ENCODE data around the gene RPL22.

RPL22 gene

DNA sequence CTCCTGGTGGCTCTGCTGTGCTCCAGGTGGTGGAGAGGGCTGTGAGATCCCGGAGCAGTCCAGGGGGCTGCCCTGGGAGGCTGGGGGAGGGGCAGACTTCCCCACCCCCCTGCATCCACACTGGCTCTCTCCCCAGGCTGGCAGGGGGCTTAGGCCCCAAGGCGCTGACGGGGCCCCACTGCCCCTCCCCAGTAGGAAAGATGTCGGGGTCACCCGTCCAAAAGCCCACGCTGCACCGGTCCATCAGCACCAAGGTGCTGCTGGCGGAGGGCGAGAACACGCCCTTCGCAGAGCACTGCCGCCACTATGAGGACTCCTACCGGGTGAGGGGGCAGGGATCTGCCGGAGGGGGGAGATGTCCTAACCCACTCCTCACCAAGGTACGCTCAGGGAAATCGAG lies 12.3 kb upstream of the RPL22 start:
- TF ChIP-seq, protein P1, sequence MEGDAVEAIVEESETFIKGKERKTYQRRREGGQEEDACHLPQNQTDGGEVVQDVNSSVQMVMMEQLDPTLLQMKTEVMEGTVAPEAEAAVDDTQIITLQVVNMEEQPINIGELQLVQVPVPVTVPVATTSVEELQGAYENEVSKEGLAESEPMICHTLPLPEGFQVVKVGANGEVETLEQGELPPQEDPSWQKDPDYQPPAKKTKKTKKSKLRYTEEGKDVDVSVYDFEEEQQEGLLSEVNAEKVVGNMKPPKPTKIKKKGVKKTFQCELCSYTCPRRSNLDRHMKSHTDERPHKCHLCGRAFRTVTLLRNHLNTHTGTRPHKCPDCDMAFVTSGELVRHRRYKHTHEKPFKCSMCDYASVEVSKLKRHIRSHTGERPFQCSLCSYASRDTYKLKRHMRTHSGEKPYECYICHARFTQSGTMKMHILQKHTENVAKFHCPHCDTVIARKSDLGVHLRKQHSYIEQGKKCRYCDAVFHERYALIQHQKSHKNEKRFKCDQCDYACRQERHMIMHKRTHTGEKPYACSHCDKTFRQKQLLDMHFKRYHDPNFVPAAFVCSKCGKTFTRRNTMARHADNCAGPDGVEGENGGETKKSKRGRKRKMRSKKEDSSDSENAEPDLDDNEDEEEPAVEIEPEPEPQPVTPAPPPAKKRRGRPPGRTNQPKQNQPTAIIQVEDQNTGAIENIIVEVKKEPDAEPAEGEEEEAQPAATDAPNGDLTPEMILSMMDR (conservative IDR thresholded peaks at IDR 0.05; ENCODE audit: low read length), result no peak
- H3K4me3 ChIP-seq (ENCODE audit: low read length), result no peak overlapping the region
- no peak for DNase-seq (ENCODE audit: low read depth)

DNA sequence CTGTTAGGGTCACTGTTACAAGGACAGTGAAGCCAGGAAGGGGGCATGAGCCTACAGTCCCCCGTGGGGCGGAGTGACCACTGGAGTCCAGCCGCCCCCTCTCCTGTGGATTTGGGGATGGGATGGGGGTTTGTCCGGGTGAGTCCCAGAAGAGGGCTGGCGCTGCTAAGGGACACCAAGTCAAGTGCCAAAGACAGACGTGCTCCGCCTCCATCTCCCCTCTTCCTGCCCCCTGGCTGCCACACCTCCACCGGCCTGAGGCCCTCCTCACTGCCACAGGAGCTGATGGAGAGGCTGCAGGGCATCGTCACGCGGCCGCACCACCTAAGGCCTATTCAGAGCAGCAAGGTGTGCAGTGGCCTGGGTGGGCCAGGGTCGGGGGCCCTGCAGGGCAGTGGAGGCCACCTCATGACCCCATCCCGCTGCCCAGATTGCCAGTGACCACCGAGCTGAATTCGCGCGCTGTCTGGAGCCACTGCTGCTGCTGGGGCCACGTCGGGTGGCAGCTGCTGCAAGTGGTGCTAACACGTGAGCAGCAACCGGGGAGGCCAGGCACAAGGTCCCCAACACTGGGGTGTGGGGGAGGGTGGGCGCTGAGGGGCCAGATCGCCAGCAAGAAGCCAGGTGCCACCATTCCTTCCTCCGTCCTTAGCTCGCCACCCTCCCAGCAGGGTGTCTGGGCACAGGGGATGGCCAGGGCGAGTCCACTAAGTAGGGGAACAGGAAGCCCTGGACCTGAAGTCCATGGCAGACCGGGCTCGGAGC lies 11.4 kb upstream of the RPL22 start:
- TF ChIP-seq, protein P1 (conservative IDR thresholded peaks at IDR 0.05; ENCODE audit: low read length), result no peak
- DNase-seq (ENCODE audit: low read depth), result no peak
- H3K4me3 ChIP-seq (ENCODE audit: low read length), result no peak overlapping the region

DNA sequence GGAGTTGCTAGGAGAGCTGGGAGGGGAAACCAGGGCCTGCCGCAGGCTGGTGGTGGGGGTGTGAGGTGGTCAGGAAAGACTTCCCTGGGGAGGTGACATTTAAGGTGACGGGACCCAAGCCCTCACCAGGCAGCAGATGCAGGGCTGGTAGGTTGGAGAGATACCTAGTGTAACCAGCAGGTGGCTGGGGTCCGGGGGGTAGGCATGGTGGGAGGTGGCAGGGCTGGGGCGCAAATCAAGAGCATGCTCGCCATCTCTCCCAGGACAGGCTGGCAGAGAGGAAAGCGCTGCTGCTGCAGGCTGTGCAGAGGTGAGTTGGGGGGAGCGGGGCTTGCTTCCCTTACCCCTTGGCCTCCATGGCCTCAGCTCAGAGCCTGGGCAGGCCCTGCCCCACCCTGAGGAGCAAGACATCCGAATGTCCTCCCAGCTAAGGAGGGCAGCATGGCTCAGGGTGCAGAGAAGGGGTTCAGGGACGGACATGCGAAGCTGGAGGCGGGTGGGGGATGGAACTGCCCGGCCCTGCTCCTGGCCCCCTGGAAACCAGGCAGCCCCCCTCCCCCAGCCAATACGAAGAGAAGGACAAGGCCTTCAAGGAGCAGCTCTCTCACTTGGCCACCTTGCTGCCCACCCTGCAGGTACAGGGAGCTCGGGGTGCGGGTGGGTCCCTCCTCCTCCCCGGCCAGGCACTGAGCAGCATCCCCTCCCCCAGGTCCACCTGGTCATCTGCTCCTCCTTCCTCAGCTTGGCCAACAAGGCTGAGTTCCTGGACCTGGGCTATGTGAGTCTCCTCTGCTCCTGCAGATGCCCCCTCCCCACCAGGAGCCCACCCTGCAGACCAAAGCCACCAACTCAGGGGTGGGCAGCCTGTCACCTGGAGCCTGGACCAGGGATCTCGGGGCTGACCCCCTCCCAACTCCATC lies 10.5 kb upstream of the RPL22 start:
- H3K4me3 ChIP-seq (ENCODE audit: low read length), result peak overlapping the region; percentile 27
- TF ChIP-seq, protein P1 (conservative IDR thresholded peaks at IDR 0.05; ENCODE audit: low read length), result 0 out of 2 replicates have a peak, but pooled peaks have one; percentile 3
- no peak for DNase-seq (ENCODE audit: low read depth)

DNA sequence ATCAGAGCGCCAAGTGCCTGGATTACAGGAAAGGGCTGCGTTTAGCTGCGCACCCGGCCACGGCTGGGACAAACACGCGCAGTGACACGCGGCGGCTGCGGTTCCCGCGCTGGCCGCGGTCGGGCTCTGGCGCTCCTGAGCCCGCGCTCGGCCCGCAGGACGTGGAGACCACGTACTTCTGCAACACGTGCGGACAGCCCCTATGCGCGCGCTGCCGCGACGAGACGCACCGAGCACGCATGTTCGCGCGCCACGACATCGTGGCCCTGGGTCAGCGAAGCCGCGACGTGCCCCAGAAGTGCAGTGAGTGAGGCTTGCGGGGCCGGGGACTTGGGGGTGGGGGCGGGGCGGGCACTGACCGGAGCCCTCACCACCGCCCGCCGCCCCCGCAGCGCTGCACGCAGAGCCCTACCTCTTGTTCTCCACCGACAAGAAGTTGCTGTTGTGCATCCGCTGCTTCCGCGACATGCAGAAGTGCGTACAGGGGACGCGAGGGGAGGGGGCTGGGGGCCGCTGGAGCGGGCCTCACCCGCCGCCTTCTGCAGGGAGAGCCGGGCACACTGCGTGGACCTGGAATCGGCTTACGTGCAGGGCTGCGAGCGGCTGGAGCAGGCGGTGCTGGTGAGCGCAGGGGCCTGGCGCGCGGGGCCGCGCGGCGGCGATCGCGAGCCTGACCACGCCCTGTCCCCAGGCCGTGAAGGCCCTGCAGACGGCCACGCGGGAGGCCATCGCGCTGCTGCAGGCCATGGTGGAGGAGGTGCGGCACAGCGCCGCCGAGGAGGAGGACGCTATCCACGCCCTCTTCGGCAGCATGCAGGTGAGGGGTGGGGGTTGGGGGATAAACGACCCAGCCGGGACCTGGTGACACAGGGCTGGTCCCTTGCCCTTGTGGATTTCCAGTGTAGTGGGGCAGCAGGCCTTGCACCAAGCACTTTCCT lies 9.6 kb upstream of the RPL22 start:
- peak; percentile 55 for DNase-seq (ENCODE audit: low read depth)
- H3K4me3 ChIP-seq (ENCODE audit: low read length), result peak overlapping the region; percentile 48
- TF ChIP-seq, protein P1 (conservative IDR thresholded peaks at IDR 0.05; ENCODE audit: low read length), result peak; percentile 44

DNA sequence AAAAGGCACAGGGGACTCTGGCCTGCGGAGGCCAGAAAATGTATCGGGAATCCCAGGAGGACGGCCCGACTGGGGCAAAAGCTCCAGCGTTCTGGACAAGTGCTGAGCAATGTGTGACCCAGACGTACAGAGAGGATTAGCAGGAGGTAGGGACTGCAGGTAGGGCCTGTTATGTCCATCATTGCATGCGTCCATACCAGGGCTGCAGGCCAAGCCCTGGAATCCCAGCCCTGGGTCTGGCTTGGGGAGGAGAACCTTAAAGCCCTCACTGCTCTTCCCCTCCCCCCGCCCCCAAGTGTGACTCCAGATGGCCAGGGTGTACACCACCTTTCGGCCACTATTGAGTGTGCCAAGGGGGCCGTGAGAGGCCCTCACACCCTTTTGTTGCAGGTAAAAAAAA lies 8.5 kb upstream of the RPL22 start:
- no peak for DNase-seq (ENCODE audit: low read depth)
- TF ChIP-seq, protein P1 (conservative IDR thresholded peaks at IDR 0.05; ENCODE audit: low read length), result no peak
- H3K4me3 ChIP-seq (ENCODE audit: low read length), result no peak overlapping the region

DNA sequence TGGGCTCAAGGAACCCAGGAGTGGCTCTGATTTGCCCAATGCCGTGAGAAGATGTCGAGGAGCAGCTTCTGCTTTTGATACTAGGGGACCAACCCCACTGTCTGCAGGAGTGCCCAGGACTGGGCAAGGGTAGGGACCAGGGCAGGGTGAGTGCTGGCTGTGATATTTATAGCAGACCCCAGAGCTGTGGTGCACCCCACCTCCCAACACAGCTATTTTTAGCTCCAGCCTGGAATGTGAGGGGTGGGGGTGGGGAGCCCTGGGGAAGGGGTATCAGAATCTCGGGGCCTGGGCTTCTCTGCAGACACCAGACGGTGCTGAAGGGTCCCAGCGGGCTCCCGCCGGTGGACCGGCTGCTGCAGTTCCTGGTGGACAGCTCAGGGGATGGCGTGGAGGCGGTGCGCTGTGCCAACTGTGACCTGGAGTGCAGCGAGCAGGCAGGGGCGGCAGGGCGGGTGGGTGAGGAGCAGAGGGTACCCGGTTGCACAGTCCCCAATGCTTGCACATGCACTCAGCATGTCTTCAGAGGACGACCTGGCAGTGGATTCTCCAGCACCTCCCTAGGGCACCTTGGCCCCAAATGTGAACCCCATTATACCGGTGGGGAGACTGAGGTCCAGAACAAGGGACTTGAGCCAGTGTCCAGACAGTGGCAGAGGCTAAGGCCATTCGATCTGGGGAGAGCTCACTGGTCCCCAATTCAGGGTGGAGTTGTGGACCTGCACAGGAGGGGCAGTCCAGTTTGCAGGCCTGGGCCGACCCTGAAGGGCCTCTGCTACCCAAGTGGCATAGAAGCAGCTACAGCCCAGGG lies 7.9 kb upstream of the RPL22 start:
- no peak overlapping the region for H3K4me3 ChIP-seq (ENCODE audit: low read length)
- TF ChIP-seq, protein P1 (conservative IDR thresholded peaks at IDR 0.05; ENCODE audit: low read length), result no peak
- no peak for DNase-seq (ENCODE audit: low read depth)

Measured in AG10803 (cell line).